Effector memory CD4-positive, alpha-beta T cell (primary cell): ENCODE measurements around the gene KDM3B.

Experiments
- DNase-seq, 3 donors: peaks; one replicate each; pipeline ENCODE4 v3.0.0-alpha.2; 2020
- H3K27ac ChIP-seq: 2 replicates; pipeline ENCODE4 v1.7.0; 2013; ENCODE audit warnings: mild to moderate bottlenecking, low read length, moderate library complexity; ENCODE audit not compliant: insufficient read depth, poor library complexity, severe bottlenecking
- H3K27me3 ChIP-seq: replicated peaks from 2 replicates; pipeline ENCODE4 v1.7.0; 2013; ENCODE audit warnings: mild to moderate bottlenecking, low read length; ENCODE audit not compliant: insufficient read depth, control insufficient read depth, poor library complexity, severe bottlenecking
- H3K36me3 ChIP-seq: 2 replicates; pipeline ENCODE4 v1.7.0; 2013; ENCODE audit warnings: mild to moderate bottlenecking, low read length, moderate library complexity; ENCODE audit not compliant: control insufficient read depth, insufficient read depth
- H3K4me1 ChIP-seq: 2 replicates; pipeline ENCODE4 v1.7.0; 2013; ENCODE audit warnings: low read length, mild to moderate bottlenecking; ENCODE audit not compliant: control insufficient read depth, insufficient read depth, poor library complexity, severe bottlenecking
- H3K4me3 ChIP-seq: 2 replicates; pipeline ENCODE4 v1.7.0; 2013; ENCODE audit warnings: low read length, low read depth, mild to moderate bottlenecking; ENCODE audit not compliant: insufficient read depth, poor library complexity, severe bottlenecking
- H3K9me3 ChIP-seq: 2 replicates; pipeline ENCODE4 v1.7.0; 2013; ENCODE audit warnings: mild to moderate bottlenecking, low read length, moderate library complexity; ENCODE audit not compliant: control insufficient read depth

The KDM3B gene

GRCh38 chr5:138336952-138337684, 15.4 kb upstream of the KDM3B start:
- Histone ChIP-seq H3K9me3 (no peaks in the 10 kb centered on the region), H3K36me3 (no peaks in the 10 kb centered on the region), H3K4me3 (peak overlapping the region; percentile 89), H3K27ac (peak overlapping the region; percentile 93), H3K4me1 (peaks cover 9% of the 10 kb centered on the region), H3K27me3 (no peaks in the 10 kb centered on the region)
- peak; percentile 44 to 66 (median 61) for DNase-seq

- no peaks in the 10 kb centered on the region for H3K9me3 ChIP-seq
- peak; percentile 81 to 83 (median 82) for DNase-seq
- H3K4me1 ChIP-seq = peaks cover 4% of the 10 kb centered on the region
- H3K27me3 ChIP-seq = no peaks in the 10 kb centered on the region
- no peaks in the 10 kb centered on the region for H3K36me3 ChIP-seq
- H3K27ac ChIP-seq = peak within 1 kb of the TSS; percentile 93
- H3K4me3 ChIP-seq = peak within 1 kb of the TSS; percentile 89
Measured at GRCh38 chr5:138337685-138338410, 14.6 kb upstream of the KDM3B start, which contains the start of gene FAM53C. FAM53C (plus strand) TSS chr5:138338266; CDS start chr5:138341336, 3,070 bp downstream.

GRCh38 chr5:138338411-138339090, 13.9 kb upstream of the KDM3B start:
- Histone ChIP-seq H3K36me3 (no peaks in the 10 kb centered on the region), H3K4me1 (peaks cover 4% of the 10 kb centered on the region), H3K9me3 (no peaks in the 10 kb centered on the region), H3K27me3 (no peaks in the 10 kb centered on the region), H3K4me3 (peak overlapping the region; percentile 89), H3K27ac (peak overlapping the region; percentile 93)
- DNase-seq = no peak

GRCh38 chr5:138339091-138339456, 13.4 kb upstream of the KDM3B start:
- Histone ChIP-seq H3K9me3 (no peaks in the 10 kb centered on the region), H3K27ac (peak overlapping the region; percentile 93), H3K4me3 (peak overlapping the region; percentile 89), H3K36me3 (no peaks in the 10 kb centered on the region), H3K27me3 (no peaks in the 10 kb centered on the region), H3K4me1 (peaks cover 4% of the 10 kb centered on the region)
- DNase-seq = no peak

GRCh38 chr5:138339464-138339863, 13.0 kb upstream of the KDM3B start:
- H3K27me3 ChIP-seq = no peaks in the 10 kb centered on the region
- H3K4me3 ChIP-seq = peak overlapping the region; percentile 89
- H3K27ac ChIP-seq = no peak overlapping the region
- no peaks in the 10 kb centered on the region for H3K9me3 ChIP-seq
- H3K4me1 ChIP-seq = peaks cover 4% of the 10 kb centered on the region
- DNase-seq = no peak
- no peaks in the 10 kb centered on the region for H3K36me3 ChIP-seq

- Histone ChIP-seq H3K4me3 (no peak overlapping the region), H3K9me3 (no peaks in the 10 kb centered on the region), H3K27me3 (no peaks in the 10 kb centered on the region), H3K4me1 (peaks cover 4% of the 10 kb centered on the region), H3K27ac (no peak overlapping the region), H3K36me3 (peaks cover 5% of the 10 kb centered on the region)
- DNase-seq = no peak
Measured at GRCh38 chr5:138340008-138340407, 12.5 kb upstream of the KDM3B start.

- H3K4me3 ChIP-seq = no peak overlapping the region
- no peaks in the 10 kb centered on the region for H3K9me3 ChIP-seq
- peaks cover 27% of the 10 kb centered on the region for H3K36me3 ChIP-seq
- H3K4me1 ChIP-seq = no peaks in the 10 kb centered on the region
- no peaks in the 10 kb centered on the region for H3K27me3 ChIP-seq
- no peak overlapping the region for H3K27ac ChIP-seq
- no peak for DNase-seq
Measured at GRCh38 chr5:138344887-138345622, 7.4 kb upstream of the KDM3B start.

- H3K36me3 ChIP-seq = peaks cover 27% of the 10 kb centered on the region
Measured at GRCh38 chr5:138346889-138347288, 5.6 kb upstream of the KDM3B start.

GRCh38 chr5:138349852-138350562, 2.5 kb upstream of the KDM3B start:
- Histone ChIP-seq H3K27ac (no peak overlapping the region), H3K9me3 (no peaks in the 10 kb centered on the region), H3K27me3 (no peaks in the 10 kb centered on the region), H3K36me3 (peaks cover 22% of the 10 kb centered on the region), H3K4me3 (no peak overlapping the region), H3K4me1 (peaks cover 10% of the 10 kb centered on the region)
- DNase-seq = no peak

More at GRCh38 chr5:138346889-138347288, 5.6 kb upstream of the KDM3B start:
- H3K27ac ChIP-seq = no peak overlapping the region
- H3K4me1 ChIP-seq = no peaks in the 10 kb centered on the region
- DNase-seq = no peak
- H3K9me3 ChIP-seq = no peaks in the 10 kb centered on the region
- H3K4me3 ChIP-seq = no peak overlapping the region
- H3K27me3 ChIP-seq = no peaks in the 10 kb centered on the region
